ENCODE measurements around the gene NOD2. TPM values are rescaled to one million over a fixed set of nuclear protein-coding genes. Genes with fewer than 3 reads are reported as not detected.
A peak's percentile ranks its signal among the peaks of the same experiment; 100 is the strongest.

NOD2 gene
- total and polyA plus RNA-seq, 11 donors, result 0.21 to 6.5 (median 0.74) TPM

- Histone ChIP-seq H3K4me3 (peak overlapping the region in 1 of 12 donors; percentile 67), H3K27ac (peak overlapping the region in 2 of 12 donors; percentile 73 to 97), H3K36me3 (peaks cover 0 to 14% (median 0%) of the 10 kb centered on the region in 9 donors), H3K4me1 (peaks cover 3 to 33% (median 13%) of the 10 kb centered on the region in 12 donors), H3K9me3 (no peaks in the 10 kb centered on the region), H3K27me3 (no peaks in the 10 kb centered on the region)
- no peak for DNase-seq
- ATAC-seq, result no peak
- intact Hi-C loops (cut with DNase I), result loop anchor here in 7 of 10 donors (5.0 to 10.0 kb wide), 4 partner anchors 38 to 64 kb away; partner anchors contain the start of gene NOD2 (in 1 of the 7)
- WGBS, 4 donors, result 62 to 78% (median 72%) methylated on average over 1 of the region's 1 CpG
- TF ChIP-seq, protein P1, sequence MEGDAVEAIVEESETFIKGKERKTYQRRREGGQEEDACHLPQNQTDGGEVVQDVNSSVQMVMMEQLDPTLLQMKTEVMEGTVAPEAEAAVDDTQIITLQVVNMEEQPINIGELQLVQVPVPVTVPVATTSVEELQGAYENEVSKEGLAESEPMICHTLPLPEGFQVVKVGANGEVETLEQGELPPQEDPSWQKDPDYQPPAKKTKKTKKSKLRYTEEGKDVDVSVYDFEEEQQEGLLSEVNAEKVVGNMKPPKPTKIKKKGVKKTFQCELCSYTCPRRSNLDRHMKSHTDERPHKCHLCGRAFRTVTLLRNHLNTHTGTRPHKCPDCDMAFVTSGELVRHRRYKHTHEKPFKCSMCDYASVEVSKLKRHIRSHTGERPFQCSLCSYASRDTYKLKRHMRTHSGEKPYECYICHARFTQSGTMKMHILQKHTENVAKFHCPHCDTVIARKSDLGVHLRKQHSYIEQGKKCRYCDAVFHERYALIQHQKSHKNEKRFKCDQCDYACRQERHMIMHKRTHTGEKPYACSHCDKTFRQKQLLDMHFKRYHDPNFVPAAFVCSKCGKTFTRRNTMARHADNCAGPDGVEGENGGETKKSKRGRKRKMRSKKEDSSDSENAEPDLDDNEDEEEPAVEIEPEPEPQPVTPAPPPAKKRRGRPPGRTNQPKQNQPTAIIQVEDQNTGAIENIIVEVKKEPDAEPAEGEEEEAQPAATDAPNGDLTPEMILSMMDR (IDR thresholded peaks at IDR 0.05), result no peak
- TF ChIP-seq POLR2A (IDR thresholded peaks at IDR 0.05), result no peak
Observed at GRCh38 chr16:50740736-50741135, 47.3 kb downstream of the NOD2 start.

GRCh38 chr16:50741225-50741780 is 47.9 kb downstream of the NOD2 start:
- ATAC-seq (no peak), DNase-seq (peak in 3 of 5 donors; percentile 21 to 47 (median 38))
- Histone ChIP-seq H3K4me3 (peak overlapping the region; percentile 20 to 96 (median 92)), H3K9me3 (no peaks in the 10 kb centered on the region), H3K27me3 (no peaks in the 10 kb centered on the region), H3K4me1 (peaks cover 3 to 39% (median 13%) of the 10 kb centered on the region in 12 donors), H3K27ac (peak overlapping the region in 11 of 12 donors; percentile 57 to 97 (median 73)), H3K36me3 (peaks cover 0 to 20% (median 0%) of the 10 kb centered on the region in 9 donors)
- TF ChIP-seq, protein P1 (IDR thresholded peaks at IDR 0.05), result no peak
- no peak for TF ChIP-seq POLR2A (IDR thresholded peaks at IDR 0.05)
- intact Hi-C loops (cut with DNase I), result loop anchor here in 7 of 10 donors (5.0 to 10.0 kb wide), 4 partner anchors 39 to 63 kb away; partner anchors contain the start of gene NOD2 (in 1 of the 7)
- 4 to 9% (median 5%) methylated on average over 21 of the region's 21 CpGs for WGBS, 4 donors

DNA sequence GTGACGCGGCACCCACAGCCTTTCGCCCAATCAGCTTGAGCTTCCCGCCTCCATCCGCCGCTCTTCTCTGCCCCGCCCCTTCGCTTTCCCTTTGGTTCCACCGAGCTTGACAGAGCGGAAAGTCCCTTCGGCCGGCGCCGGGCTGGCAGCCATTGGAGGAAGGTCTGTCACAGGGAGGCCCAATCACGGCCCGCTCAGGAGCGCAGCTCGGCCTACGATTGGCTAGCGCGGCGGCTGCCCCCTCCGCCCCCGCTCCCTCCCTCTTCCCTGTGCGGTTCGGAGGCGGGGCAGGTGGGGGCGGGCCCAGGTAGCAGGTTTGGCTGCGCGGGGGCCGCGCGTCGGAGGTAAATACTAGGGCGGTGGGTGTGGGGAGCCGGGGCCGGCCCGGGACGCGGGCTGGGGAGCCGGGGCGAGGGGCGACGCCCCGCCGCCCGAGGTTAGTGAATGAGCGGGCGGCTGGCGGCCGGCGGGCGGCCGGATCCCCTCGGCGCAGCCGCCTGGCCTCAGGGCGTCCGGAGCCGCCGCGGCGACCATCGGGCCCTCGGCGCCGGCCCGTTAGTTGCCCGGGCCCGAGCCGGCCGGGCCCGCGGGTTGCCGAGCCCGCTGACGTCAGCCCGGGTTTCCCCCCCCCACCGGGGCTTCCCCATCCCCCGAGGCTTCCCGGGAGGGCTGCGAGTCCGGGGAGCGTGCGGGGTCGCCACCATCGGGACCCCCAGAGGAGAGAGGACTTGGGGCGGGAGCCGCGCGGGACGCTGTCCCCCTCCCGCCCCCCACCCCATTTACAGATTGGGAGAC is 48.6 kb downstream of the NOD2 start, which contains the start of gene CYLD:
CYLD (plus strand) TSS at position 306 of the 795 bp plus-strand sequence. CDS start 7,613 bp downstream, outside the sequence.
- TF ChIP-seq POLR2A (IDR thresholded peaks at IDR 0.05), result peak in 1 of 2 donors; percentile 43
- TF ChIP-seq, protein P1 (IDR thresholded peaks at IDR 0.05), result no peak
- peak; percentile 99 to 100 (median 99) for ATAC-seq
- H3K9me3 ChIP-seq, result no peaks in the 10 kb centered on the region

More for the DNA sequence above, 48.6 kb downstream of the NOD2 start, which contains the start of gene CYLD:
- WGBS, 4 donors, result 0 to 2% (median 1%) methylated on average over 9 to 93 of the region's 93 CpGs
- Histone ChIP-seq H3K27ac (peak within 1 kb of the TSS in 11 of 12 donors; percentile 76 to 97 (median 87)), H3K4me3 (peak within 1 kb of the TSS; percentile 70 to 96 (median 92)), H3K27me3 (no peaks in the 10 kb centered on the region), H3K36me3 (peaks cover 0 to 23% (median 0%) of the 10 kb centered on the region in 9 donors), H3K4me1 (peaks cover 3 to 45% (median 15%) of the 10 kb centered on the region in 12 donors)
- DNase-seq, result peak; percentile 100
- intact Hi-C loops (cut with DNase I), result loop anchor here in 7 of 10 donors (2.0 to 10.0 kb wide), 5 partner anchors 40 to 77 kb away; partner anchors contain the start of gene NOD2 (in 1 of the 7)

Data from heart left ventricle (tissue), 16 donors.